Spleen (tissue), 11 donors: ENCODE data around the gene DDX51. TPM values are rescaled to one million over a fixed set of nuclear protein-coding genes. Genes with fewer than 3 reads are reported as not detected.

Experiments used
- DNase-seq: peaks from one replicate; pipeline ENCODE4 v3.0.0-alpha.2; 2020
- H3K27ac ChIP-seq, 8 donors: fragments of 200-600 bp; sonication (generic) in 7 of 8; 1 replicate in 4 of 8; 2 replicates in 4 of 8; pipeline versions ENCODE4 v1.5.0 to v1.8.0; 2016 to 2021; ENCODE audit warnings: inconsistent platforms in 4 of 8, mild to moderate bottlenecking in 4 of 8, moderate library complexity in 1 of 8
- H3K27me3 ChIP-seq, 7 donors: fragments of 200-600 bp; sonication (generic) in 6 of 7; replicated peaks in 1 of 7; 1 replicate in 4 of 7; 2 replicates in 3 of 7; pipeline versions ENCODE4 v1.5.0 to v1.8.0; 2016 to 2021; ENCODE audit warnings: inconsistent platforms in 3 of 7, mild to moderate bottlenecking in 1 of 7
- H3K36me3 ChIP-seq, 6 donors: fragments of 200-600 bp; sonication (generic) in 5 of 6; 1 replicate in 4 of 6; 2 replicates in 2 of 6; pipeline versions ENCODE4 v1.5.0 to v1.8.0; 2016 to 2021; ENCODE audit warnings: inconsistent platforms in 2 of 6
- H3K4me1 ChIP-seq, 6 donors: fragments of 200-600 bp; sonication (generic) in 5 of 6; 1 replicate in 3 of 6; 2 replicates in 3 of 6; pipeline versions ENCODE4 v1.5.0 to v1.8.0; 2016 to 2021; ENCODE audit warnings: inconsistent platforms in 3 of 6
- H3K4me3 ChIP-seq, 8 donors: fragments of 200-600 bp; sonication (generic) in 7 of 8; 1 replicate in 4 of 8; 2 replicates in 4 of 8; pipeline versions ENCODE4 v1.5.0 to v1.8.0; 2016 to 2021; ENCODE audit warnings: inconsistent platforms in 4 of 8, mild to moderate bottlenecking in 4 of 8, moderate library complexity in 2 of 8
- H3K9me3 ChIP-seq, 8 donors: fragments of 200-600 bp; sonication (generic) in 7 of 8; 1 replicate in 4 of 8; 2 replicates in 4 of 8; pipeline versions ENCODE4 v1.5.0 to v1.8.0; 2016 to 2021; ENCODE audit warnings: inconsistent platforms in 4 of 8
- POLR2A ChIP-seq, 3 donors: fragments of 450-650 bp; IDR thresholded peaks; one replicate each; pipeline ENCODE4 v1.5.1; 2017; ENCODE audit warnings: antibody characterized with exemption in 3 of 3, mild to moderate bottlenecking in 1 of 3
- POLR2AphosphoS5 ChIP-seq, 3 donors: sonication (generic); formaldehyde crosslinking; IDR thresholded peaks; one replicate each; pipeline ENCODE4 v1.5.1; 2017; ENCODE audit warnings: antibody characterized with exemption in 3 of 3
- WGBS, 5 donors: extraction: QIAGEN DNeasy Blood & Tissue Kit in 3 of 5; methylation state at CpG; one replicate each; pipeline versions ENCODE4 v1.1.5 to v1.1.7; 2013 to 2018; 5-methylcytosine and 5-hydroxymethylcytosine counted together
- intact Hi-C: fragments of 100-400 bp; cut with DNase I; formaldehyde crosslinking; loops from one replicate; pipeline ENCODE4 v1.15.0; 2023; ENCODE audit warnings: low total_unique reads
- polyA plus RNA-seq, 3 donors: library from polyadenylated mRNA; stranded (reverse); fragments of 200-250 nt; gene quantifications; one replicate each; pipeline ENCODE4 v1.2.1, GENCODE V29; 2013
- total RNA-seq, 7 donors: library from RNA; depleted of rRNA in 3 of 7; stranded (reverse); fragments of >200 nt in 3 of 7; fragmentation: NEBNext Ultra II Directional in 4 of 7; extraction: Animal tissue kit (Norgen Biotek cat#: 25700) in 4 of 7; gene quantifications; one replicate each; pipeline versions ENCODE4 v1.1.0 to v1.2.1, GENCODE V29; 2016 to 2021
- TF ChIP-seq, protein P1 (sequence below), 11 experiments: fragments of 200-600 bp in 7 of 11; fragments of 450-650 bp in 4 of 11; sonication (generic) in 4 of 11; IDR thresholded peaks in 8 of 11; conservative IDR thresholded peaks in 3 of 11; 1 replicate in 7 of 11; 2 replicates in 4 of 11; pipeline versions ENCODE4 v1.4.0 to v1.8.0; 2016 to 2021; ENCODE audit warnings: antibody characterized with exemption in 11 of 11, inconsistent platforms in 4 of 11, mild to moderate bottlenecking in 1 of 11
- donor health status: healthy with polysubstance abuse.
- donor health status: DM: no; HTN: no; CAD: no; lungs with moderate emphysema.
- donor health status: DM: no; HTN: no; CAD: no.
- donor health status: Bipolar disorder and iron deficiency.
- donor health status: healthy.
- donor health status: DM: no; HTN: no; CAD: no.
- donor health status: DM: yes; HTN: yes; CAD: no.

Gene DDX51
- total and polyA plus RNA-seq, 10 donors = 16.9 to 36.0 (median 19.5) TPM

DNA sequence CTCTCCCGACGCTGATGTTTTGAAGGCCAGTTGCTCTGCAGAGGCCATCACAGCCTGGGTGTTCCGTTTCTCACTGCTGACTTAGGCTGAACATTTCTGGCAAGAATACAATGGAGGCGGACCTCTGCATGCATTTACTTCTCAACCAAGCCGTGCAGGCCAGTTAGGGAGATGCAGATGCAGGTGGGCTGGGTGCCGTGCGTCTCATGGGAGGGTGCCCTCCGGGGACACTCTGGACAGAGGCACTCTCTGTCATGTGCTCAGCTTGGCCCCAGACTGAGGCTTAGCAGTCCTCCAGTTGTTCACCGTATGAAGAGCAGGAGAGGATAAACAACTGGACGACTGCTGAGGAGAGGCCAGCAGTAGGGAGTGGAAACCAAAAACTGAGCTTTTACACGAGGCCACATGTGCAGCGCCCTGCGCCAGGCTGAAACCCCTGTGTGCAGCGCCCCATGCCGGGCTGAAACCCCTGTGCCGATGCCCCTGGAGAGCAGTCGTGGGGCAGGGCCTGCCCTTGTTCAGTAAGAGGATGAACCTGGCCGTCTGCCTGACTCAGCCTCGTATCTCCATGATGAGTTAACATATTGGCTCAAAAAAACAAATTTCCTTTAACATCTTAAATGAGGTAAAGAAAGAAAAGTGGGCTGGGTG lies 32.3 kb downstream of the DDX51 start:
- WGBS, 5 donors = 89 to 95% (median 94%) methylated on average over 18 to 19 of the region's 19 CpGs
- no peaks in the 10 kb centered on the region for H3K27me3 ChIP-seq
- no peak overlapping the region for H3K27ac ChIP-seq
- H3K4me1 ChIP-seq = no peaks in the 10 kb centered on the region
- no peak overlapping the region for H3K4me3 ChIP-seq
- intact Hi-C loops = no loop called here
- TF ChIP-seq POLR2A (IDR thresholded peaks at IDR 0.05) (no peak), POLR2AphosphoS5 (IDR thresholded peaks at IDR 0.05) (no peak)
- TF ChIP-seq, protein P1, sequence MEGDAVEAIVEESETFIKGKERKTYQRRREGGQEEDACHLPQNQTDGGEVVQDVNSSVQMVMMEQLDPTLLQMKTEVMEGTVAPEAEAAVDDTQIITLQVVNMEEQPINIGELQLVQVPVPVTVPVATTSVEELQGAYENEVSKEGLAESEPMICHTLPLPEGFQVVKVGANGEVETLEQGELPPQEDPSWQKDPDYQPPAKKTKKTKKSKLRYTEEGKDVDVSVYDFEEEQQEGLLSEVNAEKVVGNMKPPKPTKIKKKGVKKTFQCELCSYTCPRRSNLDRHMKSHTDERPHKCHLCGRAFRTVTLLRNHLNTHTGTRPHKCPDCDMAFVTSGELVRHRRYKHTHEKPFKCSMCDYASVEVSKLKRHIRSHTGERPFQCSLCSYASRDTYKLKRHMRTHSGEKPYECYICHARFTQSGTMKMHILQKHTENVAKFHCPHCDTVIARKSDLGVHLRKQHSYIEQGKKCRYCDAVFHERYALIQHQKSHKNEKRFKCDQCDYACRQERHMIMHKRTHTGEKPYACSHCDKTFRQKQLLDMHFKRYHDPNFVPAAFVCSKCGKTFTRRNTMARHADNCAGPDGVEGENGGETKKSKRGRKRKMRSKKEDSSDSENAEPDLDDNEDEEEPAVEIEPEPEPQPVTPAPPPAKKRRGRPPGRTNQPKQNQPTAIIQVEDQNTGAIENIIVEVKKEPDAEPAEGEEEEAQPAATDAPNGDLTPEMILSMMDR (IDR thresholded peaks at IDR 0.05 in 8 of 11, conservative IDR thresholded peaks at IDR 0.05 in 3 of 11) = no peak
- peaks cover 0 to 97% (median 58%) of the 10 kb centered on the region in 6 donors for H3K36me3 ChIP-seq
- no peak for DNase-seq
- H3K9me3 ChIP-seq = no peaks in the 10 kb centered on the region

DNA sequence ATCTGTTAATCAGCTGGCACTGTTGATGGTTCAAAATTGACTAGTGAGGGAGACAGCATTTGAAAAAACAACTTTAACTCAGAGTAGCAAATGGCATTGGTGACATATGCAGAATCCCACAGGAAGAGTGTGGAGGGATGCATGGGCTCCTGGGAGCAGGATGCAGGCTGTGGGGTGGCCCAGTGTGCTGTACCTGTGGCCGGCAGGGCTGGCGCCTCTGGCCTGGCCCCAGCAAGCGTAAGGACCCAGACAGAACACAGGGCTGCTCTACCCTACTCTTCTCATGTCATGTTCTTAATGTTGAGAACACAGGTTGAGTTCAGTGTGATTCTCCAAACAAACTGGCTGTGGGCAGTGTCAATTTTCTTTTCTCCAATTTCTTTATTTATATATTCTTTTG lies 33.4 kb downstream of the DDX51 start:
- WGBS, 5 donors = 77 to 100% (median 94%) methylated on average over 3 of the region's 3 CpGs
- no peaks in the 10 kb centered on the region for H3K9me3 ChIP-seq
- H3K4me1 ChIP-seq = no peaks in the 10 kb centered on the region
- H3K27me3 ChIP-seq = no peaks in the 10 kb centered on the region
- DNase-seq = no peak
- no peak overlapping the region for H3K27ac ChIP-seq
- peaks cover 0 to 91% (median 53%) of the 10 kb centered on the region in 6 donors for H3K36me3 ChIP-seq
- no peak overlapping the region for H3K4me3 ChIP-seq
- intact Hi-C loops = no loop called here
- no peak for TF ChIP-seq POLR2A (IDR thresholded peaks at IDR 0.05)
- TF ChIP-seq, protein P1 (IDR thresholded peaks at IDR 0.05 in 8 of 11, conservative IDR thresholded peaks at IDR 0.05 in 3 of 11) = no peak
- TF ChIP-seq POLR2AphosphoS5 (IDR thresholded peaks at IDR 0.05) = no peak

DNA sequence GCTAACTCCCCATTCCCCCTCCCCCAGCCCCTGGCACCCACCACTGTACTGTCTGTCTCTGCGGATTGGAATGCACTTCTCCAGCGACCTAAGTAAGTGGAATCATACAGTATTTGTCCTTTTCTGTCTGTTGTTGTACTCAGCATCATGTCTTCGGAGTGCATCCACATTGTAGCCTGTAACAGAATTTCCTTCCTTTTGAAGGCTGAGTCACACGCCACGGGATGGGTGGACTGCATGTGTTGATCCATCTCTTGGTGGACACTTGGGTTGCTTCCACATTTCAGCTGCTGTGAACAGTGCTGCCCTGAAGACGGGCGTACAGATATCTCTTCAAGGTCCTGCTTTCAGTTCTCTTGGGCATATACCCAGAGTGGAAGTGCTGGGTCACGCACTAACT lies 34.4 kb downstream of the DDX51 start:
- Histone ChIP-seq H3K36me3 (peaks cover 0 to 90% (median 50%) of the 10 kb centered on the region in 6 donors), H3K9me3 (no peaks in the 10 kb centered on the region), H3K4me1 (no peaks in the 10 kb centered on the region), H3K27ac (no peak overlapping the region), H3K4me3 (no peak overlapping the region), H3K27me3 (no peaks in the 10 kb centered on the region)
- TF ChIP-seq POLR2AphosphoS5 (IDR thresholded peaks at IDR 0.05) = no peak
- TF ChIP-seq, protein P1 (IDR thresholded peaks at IDR 0.05 in 8 of 11, conservative IDR thresholded peaks at IDR 0.05 in 3 of 11) = no peak
- no peak for DNase-seq
- 86 to 92% (median 87%) methylated on average over 8 of the region's 8 CpGs for WGBS, 5 donors
- intact Hi-C loops = no loop called here

DNA sequence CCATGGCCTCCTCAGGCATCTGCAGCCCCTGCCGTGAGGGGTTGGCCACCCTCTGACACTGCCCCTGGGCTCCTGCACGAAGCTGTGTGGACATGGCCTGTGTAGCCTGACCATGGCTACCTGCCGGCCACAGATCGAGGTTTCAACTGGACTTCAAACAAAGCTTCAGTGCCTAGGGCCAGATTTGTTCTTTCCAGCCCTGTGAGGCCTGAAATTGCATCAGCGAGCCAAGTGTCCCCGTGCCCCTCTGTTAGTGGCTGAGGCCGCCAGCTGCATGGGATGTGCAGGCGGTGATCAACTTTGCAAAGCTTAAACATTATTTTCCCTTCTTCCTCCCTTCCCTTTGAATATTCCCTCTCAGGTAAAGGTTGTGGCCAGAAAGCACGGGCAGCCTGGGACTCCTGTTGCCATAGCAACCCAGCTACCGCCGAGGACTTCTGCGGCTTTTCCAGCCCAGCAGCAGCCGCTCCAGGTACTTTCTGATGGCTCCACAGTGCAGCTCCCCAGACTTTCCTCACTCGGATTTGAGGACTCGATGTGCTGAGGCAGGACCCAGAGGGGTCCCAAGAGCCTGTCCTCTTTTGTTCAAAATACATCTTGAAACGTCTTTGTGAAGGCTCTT lies 35.8 kb downstream of the DDX51 start:
- Histone ChIP-seq H3K27ac (no peak overlapping the region), H3K4me1 (no peaks in the 10 kb centered on the region), H3K9me3 (no peaks in the 10 kb centered on the region), H3K36me3 (peaks cover 0 to 81% (median 41%) of the 10 kb centered on the region in 6 donors), H3K27me3 (no peaks in the 10 kb centered on the region), H3K4me3 (no peak overlapping the region)
- intact Hi-C loops = no loop called here
- 91 to 97% (median 92%) methylated on average over 16 of the region's 16 CpGs for WGBS, 5 donors
- no peak for DNase-seq
- TF ChIP-seq POLR2A (IDR thresholded peaks at IDR 0.05) (no peak), POLR2AphosphoS5 (IDR thresholded peaks at IDR 0.05) (no peak)
- TF ChIP-seq, protein P1 (IDR thresholded peaks at IDR 0.05 in 8 of 11, conservative IDR thresholded peaks at IDR 0.05 in 3 of 11) = no peak
